ENCODE measurements around the gene FHAD1. TPM values are rescaled to one million over a fixed set of nuclear protein-coding genes. Genes with fewer than 3 reads are reported as not detected.
A peak's percentile ranks its signal among the peaks of the same experiment; 100 is the strongest.

FHAD1 gene
- total and polyA plus RNA-seq, 9 of the 15 experiments (the other 6 are each of a cell fraction or from before 2014, with no cell fraction given), result 0.32 to 2.1 (median 1.5) TPM; not detected in 1

DNA sequence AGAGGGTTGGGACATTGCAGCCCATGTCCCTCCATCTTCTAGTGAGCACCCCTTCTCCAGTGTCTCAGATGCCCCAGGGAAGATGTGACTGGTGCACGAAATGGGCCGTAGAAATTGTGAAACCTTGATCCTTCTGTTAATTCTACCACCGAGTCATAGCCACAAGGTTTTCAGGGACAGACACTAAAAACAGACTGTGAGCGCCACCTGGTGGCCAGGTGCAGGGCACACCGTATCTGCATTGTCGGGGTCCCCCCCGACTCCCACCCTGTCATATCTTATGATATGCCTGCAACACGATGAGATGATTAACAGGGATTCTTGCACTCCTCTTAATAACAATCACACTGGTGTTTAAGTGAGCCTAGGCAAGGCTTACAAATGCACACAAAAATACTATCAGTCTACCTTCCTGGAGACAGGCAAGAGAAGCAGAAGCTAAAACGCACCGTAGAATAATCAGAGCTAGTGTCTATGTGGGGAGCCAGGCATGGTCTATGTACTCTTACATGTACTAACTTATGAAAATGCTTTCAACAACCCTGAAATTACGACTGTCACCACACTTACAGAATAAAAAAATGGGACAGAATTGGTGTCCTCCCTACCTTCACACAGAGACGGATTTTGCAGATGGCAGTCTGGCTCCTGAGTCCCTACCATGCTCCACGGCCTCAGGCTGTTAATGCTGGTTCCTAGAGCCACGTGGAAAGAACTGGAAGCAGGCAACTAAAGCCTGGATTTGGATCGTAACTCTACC is 57.9 kb downstream of the FHAD1 start (continued):
- TF ChIP-seq TSHZ1 (CRISPR knock-in tag; IDR thresholded peaks at IDR 0.05) (no peak), RB1 (IDR thresholded peaks at IDR 0.05; ENCODE audit: low read depth) (peak; percentile 37; the same call in 1 of the 2 replicates), ZBTB1 (CRISPR knock-in tag; IDR thresholded peaks at IDR 0.05; ENCODE audit: borderline replicate concordance, low read depth) (no peak), PRMT5 (CRISPR knock-in tag; IDR thresholded peaks at IDR 0.05) (no peak), SMAD2 (IDR thresholded peaks at IDR 0.05; ENCODE audit: low read depth, low read length) (no peak), ZNF436 (CRISPR knock-in tag; IDR thresholded peaks at IDR 0.05) (no peak), RAD21 (CRISPR knock-in tag; conservative IDR thresholded peaks at IDR 0.05 in 1 of 2, IDR thresholded peaks at IDR 0.05 in 1 of 2) (peak; percentile 50 to 89; a peak in 3 of 4 replicates), NR1H2 (CRISPR knock-in tag; IDR thresholded peaks at IDR 0.05) (no peak), HNRNPLL (IDR thresholded peaks at IDR 0.05; ENCODE audit: low read depth, low read length, poor library complexity, severe bottlenecking) (no peak), ZNF217 (CRISPR knock-in tag; IDR thresholded peaks at IDR 0.05) (no peak), STAG1 (CRISPR knock-in tag; IDR thresholded peaks at IDR 0.05; ENCODE audit: borderline replicate concordance) (peak; percentile 71; the same call in 1 of the 2 replicates), KLF16 (IDR thresholded peaks at IDR 0.05) (peak; percentile 47; the same call in 1 of the 2 replicates), ZNF184 (CRISPR knock-in tag; IDR thresholded peaks at IDR 0.05) (no peak), CHCHD3 (CRISPR knock-in tag; IDR thresholded peaks at IDR 0.05) (no peak), DIDO1 (tag; IDR thresholded peaks at IDR 0.05; ENCODE audit: low read depth) (no peak), SRSF7 (optimal IDR thresholded peaks at IDR 0.05; ENCODE audit: low read depth, low read length) (no peak), TGIF2 (CRISPR knock-in tag; IDR thresholded peaks at IDR 0.05) (no peak), PPARD (CRISPR knock-in tag; IDR thresholded peaks at IDR 0.05) (no peak), MAZ (CRISPR knock-in tag; conservative IDR thresholded peaks at IDR 0.05 in 1 of 2, IDR thresholded peaks at IDR 0.05 in 1 of 2) (peak in 1 of 2 experiments; percentile 42; a peak in 1 of 4 replicates), FOXK1 (CRISPR knock-in tag; IDR thresholded peaks at IDR 0.05; ENCODE audit: borderline replicate concordance) (no peak), MCM7 (IDR thresholded peaks at IDR 0.05) (no peak), CREB5 (CRISPR knock-in tag; IDR thresholded peaks at IDR 0.05) (no peak), CTBP1 (IDR thresholded peaks at IDR 0.05; ENCODE audit: borderline replicate concordance) (no peak), MECOM (CRISPR knock-in tag; IDR thresholded peaks at IDR 0.05) (no peak), PRPF4 (IDR thresholded peaks at IDR 0.05; ENCODE audit: insufficient read depth, low read depth, low read length, poor library complexity, severe bottlenecking) (no peak), TAF7 (tag; IDR thresholded peaks at IDR 0.05) (no peak)

Measured in K562 (cell line).